ENCODE measurements around the gene BDP1. TPM values are rescaled to one million over a fixed set of nuclear protein-coding genes. Genes with fewer than 3 reads are reported as not detected.

BDP1 gene
- polyA plus RNA-seq, 1 donor from 2014 or later, result 83.7 TPM

GRCh38 chr5:71589903-71590302, 134.5 kb downstream of the BDP1 start:
- no peak overlapping the region for H3K9ac ChIP-seq (ENCODE audit: low read length)
- H3F3A ChIP-seq (ENCODE audit: insufficient read depth, low read length, poor library complexity, severe bottlenecking), result no peaks in the 10 kb centered on the region
- H3K27ac ChIP-seq (ENCODE audit: low read length), result no peak overlapping the region
- no peak overlapping the region for H3K4me3 ChIP-seq (ENCODE audit: low read length)
- no peak overlapping the region for H2AFZ ChIP-seq (ENCODE audit: low read depth, low read length)
- TF ChIP-seq EZH2 (IDR thresholded peaks at IDR 0.05; ENCODE audit: borderline replicate concordance, insufficient read depth, low read length, poor library complexity, severe bottlenecking) (no peak), MXI1 (conservative IDR thresholded peaks at IDR 0.05; ENCODE audit: poor library complexity, severe bottlenecking) (no peak), POLR2AphosphoS5 (IDR thresholded peaks at IDR 0.05) (no peak), CTCF (IDR thresholded peaks at IDR 0.05; ENCODE audit: poor library complexity, severe bottlenecking) (no peak), SMC3 (conservative IDR thresholded peaks at IDR 0.05; ENCODE audit: poor library complexity) (no peak), EP300 (conservative IDR thresholded peaks at IDR 0.05; ENCODE audit: poor library complexity, severe bottlenecking) (no peak), RAD21 (conservative IDR thresholded peaks at IDR 0.05) (no peak), TAF1 (IDR thresholded peaks at IDR 0.05; ENCODE audit: low read depth) (no peak), REST (IDR thresholded peaks at IDR 0.05; ENCODE audit: borderline replicate concordance) (no peak)
- H3K9me3 ChIP-seq (ENCODE audit: low read length), result no peaks in the 10 kb centered on the region
- H4K20me1 ChIP-seq (ENCODE audit: insufficient read depth), result no peaks in the 10 kb centered on the region
- H3K27me3 ChIP-seq (ENCODE audit: insufficient read depth, low read depth, low read length), result no peaks in the 10 kb centered on the region
- no peaks in the 10 kb centered on the region for H3K9me2 ChIP-seq (ENCODE audit: insufficient read depth, low read length)
- no peaks in the 10 kb centered on the region for H3K79me2 ChIP-seq (replicated peaks; ENCODE audit: insufficient read depth, low read length)
- H3K4me2 ChIP-seq (ENCODE audit: low read length), result no peak overlapping the region
- no peaks in the 10 kb centered on the region for H3K36me3 ChIP-seq (ENCODE audit: insufficient read depth, low read length)

GRCh38 chr5:71591100-71591499, 135.6 kb downstream of the BDP1 start:
- Histone ChIP-seq H3K4me2 (ENCODE audit: low read length) (no peak overlapping the region), H4K20me1 (ENCODE audit: insufficient read depth) (no peaks in the 10 kb centered on the region), H3K27me3 (ENCODE audit: insufficient read depth, low read depth, low read length) (no peaks in the 10 kb centered on the region), H3K36me3 (ENCODE audit: insufficient read depth, low read length) (no peaks in the 10 kb centered on the region), H3K9me2 (ENCODE audit: insufficient read depth, low read length) (no peaks in the 10 kb centered on the region), H2AFZ (ENCODE audit: low read depth, low read length) (no peak overlapping the region), H3K79me2 (replicated peaks; ENCODE audit: insufficient read depth, low read length) (no peaks in the 10 kb centered on the region), H3K9me3 (ENCODE audit: low read length) (no peaks in the 10 kb centered on the region), H3F3A (ENCODE audit: insufficient read depth, low read length, poor library complexity, severe bottlenecking) (no peaks in the 10 kb centered on the region), H3K4me3 (ENCODE audit: low read length) (no peak overlapping the region), H3K9ac (ENCODE audit: low read length) (no peak overlapping the region), H3K27ac (ENCODE audit: low read length) (no peak overlapping the region)
- no peak for TF ChIP-seq EZH2 (IDR thresholded peaks at IDR 0.05; ENCODE audit: borderline replicate concordance, insufficient read depth, low read length, poor library complexity, severe bottlenecking)
- no peak for TF ChIP-seq REST (IDR thresholded peaks at IDR 0.05; ENCODE audit: borderline replicate concordance)
- no peak for TF ChIP-seq MXI1 (conservative IDR thresholded peaks at IDR 0.05; ENCODE audit: poor library complexity, severe bottlenecking)
- TF ChIP-seq CTCF (IDR thresholded peaks at IDR 0.05; ENCODE audit: poor library complexity, severe bottlenecking), result no peak
- TF ChIP-seq SMC3 (conservative IDR thresholded peaks at IDR 0.05; ENCODE audit: poor library complexity), result no peak
- no peak for TF ChIP-seq POLR2AphosphoS5 (IDR thresholded peaks at IDR 0.05)
- no peak for TF ChIP-seq RAD21 (conservative IDR thresholded peaks at IDR 0.05)
- no peak for TF ChIP-seq EP300 (conservative IDR thresholded peaks at IDR 0.05; ENCODE audit: poor library complexity, severe bottlenecking)
